NCI-H1694 treated with DMSO at 0.1 percent for 48 hours (cell line): ENCODE data around the gene GABPB1.

Source experiments
- DNase-seq: peaks from one replicate; lab custom pipeline; 2025; lab: John Stamatoyannopoulos, UW

The GABPB1 gene

DNA sequence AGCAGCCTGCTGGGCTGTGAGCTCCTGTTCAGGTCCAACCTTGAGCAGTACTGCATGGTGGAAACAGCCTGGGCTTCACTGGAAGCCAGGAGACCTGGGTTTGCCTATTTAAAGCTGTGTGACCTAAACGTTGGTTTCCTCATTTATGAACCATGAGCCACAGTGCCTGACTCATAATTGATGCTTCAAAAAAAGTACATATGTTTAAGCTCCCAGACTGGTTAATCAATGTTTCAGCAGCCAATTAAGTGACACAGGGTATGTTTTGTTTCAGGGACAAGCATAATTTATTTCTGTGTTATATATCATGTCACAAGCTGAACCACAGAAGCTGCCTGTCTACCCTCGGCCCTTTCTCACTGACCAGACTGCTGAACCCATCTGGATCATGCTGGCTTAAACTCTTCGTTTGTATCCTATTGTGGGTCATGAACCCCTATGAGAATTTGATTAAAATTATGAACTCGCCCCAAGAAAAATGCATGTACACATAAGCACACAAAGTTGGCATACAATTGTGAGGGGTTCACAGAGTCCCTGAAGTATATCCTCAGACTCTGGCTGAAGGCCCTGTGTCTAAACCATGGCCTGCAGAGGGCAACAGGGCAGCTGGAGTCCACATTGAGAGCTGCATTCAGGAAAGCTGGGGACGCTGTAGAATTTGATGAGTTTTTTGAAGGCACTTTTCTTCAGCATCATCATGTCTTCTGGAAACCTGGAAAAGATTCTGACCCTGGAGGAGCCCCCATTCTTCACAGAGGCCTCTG is 113.1 kb downstream of the GABPB1 start:
- DNase-seq = no peak

DNA sequence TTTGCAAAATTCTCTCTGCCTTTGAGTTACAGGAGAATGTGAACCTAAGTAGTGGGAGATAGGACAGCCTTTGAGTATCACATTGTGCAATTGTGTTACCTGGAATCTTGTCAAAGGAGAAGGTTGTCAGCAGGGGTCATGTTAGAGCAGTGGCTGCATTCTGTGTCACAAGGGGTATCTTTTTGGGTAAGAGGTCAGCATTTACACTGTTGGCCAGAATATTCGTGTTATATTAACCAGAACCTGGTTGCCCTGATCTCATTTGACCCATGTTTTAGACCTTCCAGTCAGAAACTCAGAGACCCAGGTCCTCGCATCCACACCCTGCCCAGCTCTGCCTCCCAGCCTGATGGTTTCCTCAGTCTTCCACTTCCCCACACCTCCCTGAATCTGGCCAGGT is 116.7 kb downstream of the GABPB1 start:
- no peak for DNase-seq

- no peak for DNase-seq
Measured at GRCh38 chr15:50236433-50236832, 118.6 kb downstream of the GABPB1 start.

DNA sequence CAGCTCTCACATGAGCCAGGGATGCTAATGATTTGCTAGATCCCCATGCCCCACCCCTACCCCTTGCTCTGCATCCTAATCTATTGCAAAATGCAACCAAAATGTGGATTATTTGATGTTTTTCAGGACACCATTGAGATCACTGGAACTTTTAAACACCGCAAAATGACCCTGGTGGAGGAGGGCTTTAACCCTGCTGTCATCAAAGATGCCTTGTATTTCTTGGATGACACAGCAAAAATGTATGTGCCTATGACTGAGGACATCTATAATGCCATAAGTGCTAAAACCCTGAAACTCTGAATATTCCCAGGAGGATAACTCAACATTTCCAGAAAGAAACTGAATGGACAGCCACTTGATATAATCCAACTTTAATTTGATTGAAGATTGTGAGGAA is 119.2 kb downstream of the GABPB1 start:
- no peak for DNase-seq

DNA sequence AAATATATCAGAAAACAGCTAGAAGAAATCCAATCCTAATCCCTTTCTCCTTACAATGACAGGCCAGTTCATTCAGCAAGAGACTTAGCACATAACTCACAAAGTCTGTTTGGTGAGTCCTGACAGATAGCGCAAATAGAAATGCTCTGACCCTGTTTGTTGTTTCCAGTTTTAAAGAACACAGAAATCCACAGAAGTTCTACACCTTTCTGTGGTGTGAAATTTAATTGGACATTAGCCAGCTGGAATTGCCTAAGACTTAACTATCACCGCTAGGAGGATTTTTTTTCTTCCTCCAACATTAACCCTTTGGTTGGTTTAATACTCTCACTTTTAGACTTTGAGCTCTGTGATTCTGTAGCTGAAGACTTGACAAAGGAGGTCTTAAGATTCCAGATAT is 120.2 kb downstream of the GABPB1 start:
- DNase-seq = no peak

DNA sequence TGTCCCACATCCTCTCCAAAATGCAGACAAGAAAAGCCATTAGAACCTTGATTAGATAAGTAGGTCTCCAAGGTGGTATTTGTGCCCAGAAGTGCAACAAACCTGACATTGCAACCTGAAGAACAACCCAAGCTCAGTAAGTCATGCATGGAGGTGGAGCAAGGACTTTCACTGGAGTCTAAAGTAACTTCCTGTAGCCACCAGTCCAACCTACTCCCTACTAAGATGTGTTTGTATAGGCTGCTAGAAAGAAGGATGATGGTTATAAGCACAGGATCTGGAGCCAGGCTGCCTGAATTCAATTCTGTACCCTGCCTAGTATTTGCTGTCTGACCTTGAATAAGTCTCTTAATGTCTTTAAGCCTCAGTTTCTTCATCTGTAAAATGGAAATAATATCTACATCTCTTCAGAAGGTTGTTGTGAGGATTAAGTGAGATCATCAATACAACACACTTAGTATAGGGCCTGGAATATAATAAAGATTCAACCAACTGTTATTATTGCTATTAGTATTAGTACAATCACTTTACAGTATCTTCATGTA is 121.7 kb downstream of the GABPB1 start:
- no peak for DNase-seq

DNA sequence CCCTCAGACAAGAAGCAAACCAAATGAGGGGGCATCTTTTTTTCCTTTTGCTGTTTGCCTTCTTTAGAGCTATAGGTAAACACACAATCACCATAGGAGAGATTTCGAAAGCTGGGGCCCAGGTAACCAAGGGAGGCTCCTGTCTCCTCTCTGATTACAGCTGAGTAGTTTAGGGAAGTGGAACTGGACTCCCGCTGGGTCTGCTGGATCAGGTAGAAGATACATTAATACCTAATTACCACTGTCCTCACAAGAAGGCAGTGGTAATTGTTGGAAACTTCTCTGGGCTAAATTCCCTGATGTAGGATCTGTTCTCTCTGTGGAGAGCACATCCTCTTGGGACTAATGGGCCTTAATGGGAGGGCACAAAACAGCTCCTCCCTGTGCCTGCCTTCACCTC is 122.2 kb downstream of the GABPB1 start:
- no peak for DNase-seq

DNA sequence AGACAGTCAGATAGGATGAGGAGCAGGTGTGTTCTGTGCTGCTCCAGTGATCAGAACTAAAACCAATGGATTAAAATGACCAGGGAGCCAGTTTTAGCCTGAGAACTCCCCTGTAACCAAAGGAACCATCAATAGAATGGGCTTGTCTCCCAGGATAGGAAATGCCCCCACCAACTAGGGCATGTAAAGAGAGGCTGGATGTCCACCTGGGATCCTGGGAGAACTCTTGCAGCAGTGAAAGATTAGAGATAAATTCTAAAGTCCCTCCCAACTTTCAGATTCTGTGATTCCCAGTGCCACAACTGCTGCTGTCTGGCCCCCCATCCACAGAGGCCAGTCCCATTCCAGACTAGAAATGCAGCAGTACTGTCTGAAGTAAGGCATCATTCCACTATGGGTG is 123.2 kb downstream of the GABPB1 start:
- DNase-seq = no peak

- no peak for DNase-seq
Measured at GRCh38 chr15:50229336-50229735, 125.7 kb downstream of the GABPB1 start.

- no peak for DNase-seq
Measured at GRCh38 chr15:50228866-50229265, 126.1 kb downstream of the GABPB1 start.

GRCh38 chr15:50227076-50227475 is 127.9 kb downstream of the GABPB1 start:
- DNase-seq = no peak

DNA sequence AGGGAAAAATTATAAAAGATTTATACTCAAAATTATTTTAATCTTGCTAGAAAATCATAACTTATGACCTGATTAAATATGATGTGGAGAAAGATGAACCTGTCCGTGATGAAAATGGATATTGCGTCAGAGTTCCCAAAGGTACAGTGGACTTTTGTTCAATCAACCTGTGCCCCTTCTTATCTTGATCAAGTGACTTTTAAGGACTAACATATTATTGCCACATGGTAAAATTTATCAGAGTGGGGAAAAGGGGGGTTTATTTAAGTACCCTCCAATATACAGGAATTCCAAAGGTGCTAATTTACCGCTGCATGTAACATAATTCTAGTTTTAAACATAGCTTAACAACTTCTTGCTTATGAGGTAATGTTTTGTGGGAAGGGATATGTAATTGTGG is 129.1 kb downstream of the GABPB1 start:
- DNase-seq = no peak
